ENCODE results near the gene NOP56.

Gene NOP56

GRCh38 chr20:2658414-2659354 lies 6.3 kb downstream of the NOP56 start:
- no peak for TF ChIP-seq CTCF (IDR thresholded peaks at IDR 0.05)
- no peak overlapping the region for H3K27ac ChIP-seq
- peaks cover 0 to 19% (median 16%) of the 10 kb centered on the region in 4 donors for H3K4me1 ChIP-seq
- peak in 1 of 2 donors; percentile 35 for DNase-seq
- H3K4me3 ChIP-seq = no peak overlapping the region
- intact Hi-C loops (cut with DNase I; ENCODE audit: low total_unique reads) = loop anchor here (10.0 kb wide), 2 partner anchors 134 to 184 kb away; partner anchors contain the start of gene SNRPB
- no peaks in the 10 kb centered on the region for H3K27me3 ChIP-seq
- no peaks in the 10 kb centered on the region for H3K9me3 ChIP-seq
- peaks cover 69 to 94% (median 81%) of the 10 kb centered on the region in 3 donors for H3K36me3 ChIP-seq

- no peak for TF ChIP-seq CTCF (IDR thresholded peaks at IDR 0.05)
- no peaks in the 10 kb centered on the region for H3K9me3 ChIP-seq
- DNase-seq = peak in 1 of 2 donors; percentile 49
- H3K4me1 ChIP-seq = peaks cover 0 to 13% (median 10%) of the 10 kb centered on the region in 4 donors
- H3K27ac ChIP-seq = no peak overlapping the region
- no peaks in the 10 kb centered on the region for H3K27me3 ChIP-seq
- no peak overlapping the region for H3K4me3 ChIP-seq
- intact Hi-C loops (cut with DNase I; ENCODE audit: low total_unique reads) = loop anchor here (10.0 kb wide), 2 partner anchors 135 to 185 kb away; partner anchors contain the start of gene SNRPB
- H3K36me3 ChIP-seq = peaks cover 63 to 85% (median 76%) of the 10 kb centered on the region in 3 donors
Measured at GRCh38 chr20:2659547-2659946, 7.1 kb downstream of the NOP56 start.

- DNase-seq = no peak
- no peaks in the 10 kb centered on the region for H3K27me3 ChIP-seq
- H3K27ac ChIP-seq = peak overlapping the region; percentile 82 to 91
- H3K4me3 ChIP-seq = peak overlapping the region; percentile 69 to 94
- peaks cover 28 to 46% (median 37%) of the 10 kb centered on the region in 3 donors for H3K36me3 ChIP-seq
- TF ChIP-seq CTCF (IDR thresholded peaks at IDR 0.05) = no peak
- intact Hi-C loops (cut with DNase I; ENCODE audit: low total_unique reads) = no loop called here
- H3K9me3 ChIP-seq = no peaks in the 10 kb centered on the region
- H3K4me1 ChIP-seq = peaks cover 0 to 17% (median 10%) of the 10 kb centered on the region in 4 donors
Measured at GRCh38 chr20:2663364-2663886, 11.0 kb downstream of the NOP56 start.

GRCh38 chr20:2663887-2664719 lies 11.7 kb downstream of the NOP56 start, which contains the start of gene IDH3B:
IDH3B (minus strand) TSS chr20:2664216; CDS start chr20:2664188, 28 bp downstream.
- peak; percentile 91 to 96 for DNase-seq
- no peak for TF ChIP-seq CTCF (IDR thresholded peaks at IDR 0.05)
- Histone ChIP-seq H3K4me3 (peak within 1 kb of the TSS; percentile 69 to 94), H3K4me1 (peaks cover 0 to 17% (median 10%) of the 10 kb centered on the region in 4 donors), H3K9me3 (no peaks in the 10 kb centered on the region), H3K27ac (peak within 1 kb of the TSS; percentile 82 to 91), H3K27me3 (no peaks in the 10 kb centered on the region), H3K36me3 (peaks cover 24 to 40% (median 30%) of the 10 kb centered on the region in 3 donors)
- intact Hi-C loops (cut with DNase I; ENCODE audit: low total_unique reads) = no loop called here

GRCh38 chr20:2671977-2672376 lies 19.5 kb downstream of the NOP56 start:
- intact Hi-C loops (cut with DNase I; ENCODE audit: low total_unique reads) = no loop called here
- H3K9me3 ChIP-seq = no peaks in the 10 kb centered on the region
- TF ChIP-seq CTCF (IDR thresholded peaks at IDR 0.05) = no peak
- no peaks in the 10 kb centered on the region for H3K36me3 ChIP-seq
- H3K4me1 ChIP-seq = no peaks in the 10 kb centered on the region
- no peak overlapping the region for H3K4me3 ChIP-seq
- DNase-seq = peak in 1 of 2 donors; percentile 24
- H3K27ac ChIP-seq = no peak overlapping the region
- H3K27me3 ChIP-seq = no peaks in the 10 kb centered on the region
